SK-N-SH (cell line): ENCODE measurements around the gene PARVA.

Source experiments
- CTCF ChIP-seq: fragments of 200-600 bp; sonication (generic); IDR thresholded peaks from 2 replicates; pipeline ENCODE4 v1.6.1; 2017; ENCODE audit warnings: antibody characterized with exemption, mild to moderate bottlenecking, moderate library complexity
- EP300 ChIP-seq, 2 experiments: IDR thresholded peaks; 2 replicates each; pipeline versions ENCODE4 v1.4.0 to v1.6.1; 2012; ENCODE audit warnings: borderline replicate concordance in 1 of 2, low read depth in 1 of 2, low read length in 1 of 2
- EZH2phosphoT487 ChIP-seq: fragments of 200-600 bp; sonication (generic); IDR thresholded peaks from 2 replicates; pipeline ENCODE4 v1.6.1; 2017; ENCODE audit warnings: low read depth, mixed run types, mild to moderate bottlenecking, antibody characterized with exemption, moderate library complexity, borderline replicate concordance
- FOXM1 ChIP-seq: IDR thresholded peaks from 2 replicates; pipeline ENCODE4 v1.4.0; 2012; ENCODE audit warnings: low read depth, mild to moderate bottlenecking
- JUND ChIP-seq: IDR thresholded peaks from 2 replicates; pipeline ENCODE4 v1.4.0; 2012
- POLR2AphosphoS5 ChIP-seq: IDR thresholded peaks from 2 replicates; pipeline ENCODE4 v1.6.1; 2012; ENCODE audit warnings: low read depth, low read length
- SIN3A ChIP-seq: IDR thresholded peaks from 2 replicates; pipeline ENCODE4 v1.6.1; 2012; ENCODE audit warnings: low read depth, mild to moderate bottlenecking, low read length, moderate library complexity, borderline replicate concordance
- SMC3 ChIP-seq: IDR thresholded peaks from 2 replicates; pipeline ENCODE4 v1.6.1; 2012; ENCODE audit warnings: low read depth, low read length, improper control_type of control experiment
- TAF1 ChIP-seq: IDR thresholded peaks from 2 replicates; pipeline ENCODE4 v1.6.1; 2012; ENCODE audit warnings: low read depth, mild to moderate bottlenecking, low read length, moderate library complexity, borderline replicate concordance
- TEAD4 ChIP-seq: IDR thresholded peaks from 2 replicates; pipeline ENCODE4 v1.4.0; 2012; ENCODE audit warnings: mild to moderate bottlenecking, borderline replicate concordance; ENCODE audit not compliant: insufficient read depth
- YY1 ChIP-seq: IDR thresholded peaks from 2 replicates; pipeline ENCODE4 v1.4.0; 2012; ENCODE audit warnings: low read depth, mild to moderate bottlenecking
- TF ChIP-seq, protein P1 (sequence below): IDR thresholded peaks from 2 replicates; pipeline ENCODE4 v1.6.1; 2012; ENCODE audit warnings: mild to moderate bottlenecking, low read depth, low read length, moderate library complexity

DNA sequence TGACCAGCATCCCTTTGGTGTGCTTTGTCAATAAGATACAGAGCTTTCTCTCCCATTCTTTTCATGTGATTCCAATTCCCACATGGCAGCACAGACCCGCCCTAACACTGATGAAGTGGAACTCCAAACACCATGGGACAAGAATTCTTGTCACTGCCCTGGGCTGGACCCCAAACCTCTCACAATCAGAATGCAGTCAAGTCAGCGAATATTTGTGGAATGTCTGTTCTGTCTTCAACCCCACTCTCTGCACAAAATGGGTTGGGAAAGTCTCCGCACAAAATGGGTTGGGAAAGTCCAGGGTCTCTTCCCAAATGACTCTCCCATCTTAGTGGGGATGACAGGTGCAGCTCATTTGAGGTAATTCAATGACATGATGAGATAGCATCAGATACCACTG lies 157.9 kb downstream of the PARVA start:
- TF ChIP-seq SIN3A: no peak
- TF ChIP-seq, protein P1, sequence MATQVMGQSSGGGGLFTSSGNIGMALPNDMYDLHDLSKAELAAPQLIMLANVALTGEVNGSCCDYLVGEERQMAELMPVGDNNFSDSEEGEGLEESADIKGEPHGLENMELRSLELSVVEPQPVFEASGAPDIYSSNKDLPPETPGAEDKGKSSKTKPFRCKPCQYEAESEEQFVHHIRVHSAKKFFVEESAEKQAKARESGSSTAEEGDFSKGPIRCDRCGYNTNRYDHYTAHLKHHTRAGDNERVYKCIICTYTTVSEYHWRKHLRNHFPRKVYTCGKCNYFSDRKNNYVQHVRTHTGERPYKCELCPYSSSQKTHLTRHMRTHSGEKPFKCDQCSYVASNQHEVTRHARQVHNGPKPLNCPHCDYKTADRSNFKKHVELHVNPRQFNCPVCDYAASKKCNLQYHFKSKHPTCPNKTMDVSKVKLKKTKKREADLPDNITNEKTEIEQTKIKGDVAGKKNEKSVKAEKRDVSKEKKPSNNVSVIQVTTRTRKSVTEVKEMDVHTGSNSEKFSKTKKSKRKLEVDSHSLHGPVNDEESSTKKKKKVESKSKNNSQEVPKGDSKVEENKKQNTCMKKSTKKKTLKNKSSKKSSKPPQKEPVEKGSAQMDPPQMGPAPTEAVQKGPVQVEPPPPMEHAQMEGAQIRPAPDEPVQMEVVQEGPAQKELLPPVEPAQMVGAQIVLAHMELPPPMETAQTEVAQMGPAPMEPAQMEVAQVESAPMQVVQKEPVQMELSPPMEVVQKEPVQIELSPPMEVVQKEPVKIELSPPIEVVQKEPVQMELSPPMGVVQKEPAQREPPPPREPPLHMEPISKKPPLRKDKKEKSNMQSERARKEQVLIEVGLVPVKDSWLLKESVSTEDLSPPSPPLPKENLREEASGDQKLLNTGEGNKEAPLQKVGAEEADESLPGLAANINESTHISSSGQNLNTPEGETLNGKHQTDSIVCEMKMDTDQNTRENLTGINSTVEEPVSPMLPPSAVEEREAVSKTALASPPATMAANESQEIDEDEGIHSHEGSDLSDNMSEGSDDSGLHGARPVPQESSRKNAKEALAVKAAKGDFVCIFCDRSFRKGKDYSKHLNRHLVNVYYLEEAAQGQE: no peak
- no peak for TF ChIP-seq YY1
- TF ChIP-seq CTCF: no peak
- no peak for TF ChIP-seq POLR2AphosphoS5
- TF ChIP-seq EZH2phosphoT487: no peak
- TF ChIP-seq TAF1: no peak
- TF ChIP-seq FOXM1: no peak
- TF ChIP-seq EP300 (IDR thresholded peaks at IDR 0.05; ENCODE audit: borderline replicate concordance in 1 of 2, low read depth in 1 of 2, low read length in 1 of 2): no peak
- no peak for TF ChIP-seq SMC3
- no peak for TF ChIP-seq JUND
- TF ChIP-seq TEAD4: no peak
